HG02571 (cell line): ENCODE results near the gene NR1H2.

Experiments
- ATAC-seq: cut with Tn5 transposase; IDR thresholded peaks from one replicate; pipeline ENCODE4 v1.9.1; 2021; ENCODE audit warnings: mild to moderate bottlenecking, moderate library complexity; ENCODE audit not compliant: unreplicated experiment

The NR1H2 gene

DNA sequence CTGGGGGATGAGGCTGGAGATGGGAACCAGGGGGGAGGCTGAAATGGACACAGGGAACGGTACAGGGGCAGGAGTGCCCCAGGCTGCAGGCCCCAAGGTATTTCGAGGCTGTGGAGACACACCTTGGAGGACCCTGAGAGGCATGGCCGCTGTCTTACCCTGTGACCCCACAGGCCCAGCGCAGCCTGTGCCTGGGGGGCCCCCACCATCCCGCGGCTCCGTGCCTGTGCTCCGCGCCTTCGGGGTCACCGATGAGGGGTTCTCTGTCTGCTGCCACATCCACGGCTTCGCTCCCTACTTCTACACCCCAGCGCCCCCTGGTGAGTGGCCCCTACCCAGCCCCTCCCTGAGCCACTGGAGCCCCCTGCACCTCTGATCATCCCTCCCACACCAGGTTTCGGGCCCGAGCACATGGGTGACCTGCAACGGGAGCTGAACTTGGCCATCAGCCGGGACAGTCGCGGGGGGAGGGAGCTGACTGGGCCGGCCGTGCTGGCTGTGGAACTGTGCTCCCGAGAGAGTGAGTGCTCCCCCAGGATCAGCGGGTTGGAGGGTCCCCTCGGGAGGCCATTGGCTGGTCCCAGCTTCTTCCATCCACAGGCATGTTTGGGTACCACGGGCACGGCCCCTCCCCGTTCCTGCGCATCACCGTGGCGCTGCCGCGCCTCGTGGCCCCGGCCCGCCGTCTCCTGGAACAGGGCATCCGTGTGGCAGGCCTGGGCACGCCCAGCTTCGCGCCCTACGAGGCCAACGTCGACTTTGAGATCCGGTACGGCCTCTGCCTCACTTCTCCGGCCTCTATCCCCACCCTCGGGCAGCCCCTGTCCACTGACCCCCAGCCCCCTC is 25.6 kb downstream of the NR1H2 start:
- ATAC-seq = no peak

GRCh38 chr19:50402544-50403301 is 26.5 kb downstream of the NR1H2 start:
- ATAC-seq = no peak

- no peak for ATAC-seq
Measured at GRCh38 chr19:50406156-50406820, 30.0 kb downstream of the NR1H2 start.

DNA sequence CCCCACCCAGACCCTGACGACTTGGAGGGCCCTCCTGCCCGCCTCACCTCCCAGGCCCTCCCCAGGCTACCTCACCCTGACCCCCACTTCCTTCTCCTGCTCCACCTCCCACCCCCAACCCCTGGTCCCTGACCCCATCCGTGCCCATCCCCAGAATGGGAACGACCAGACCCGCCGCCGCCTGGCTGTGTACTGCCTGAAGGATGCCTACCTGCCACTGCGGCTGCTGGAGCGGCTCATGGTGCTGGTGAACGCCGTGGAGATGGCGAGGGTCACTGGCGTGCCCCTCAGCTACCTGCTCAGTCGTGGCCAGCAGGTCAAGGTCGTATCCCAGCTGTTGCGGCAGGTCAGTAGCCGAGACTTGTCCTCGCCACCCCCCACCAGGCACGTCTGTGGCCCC is 30.6 kb downstream of the NR1H2 start:
- no peak for ATAC-seq

- ATAC-seq = no peak
Measured at GRCh38 chr19:50409347-50409746, 33.1 kb downstream of the NR1H2 start.

DNA sequence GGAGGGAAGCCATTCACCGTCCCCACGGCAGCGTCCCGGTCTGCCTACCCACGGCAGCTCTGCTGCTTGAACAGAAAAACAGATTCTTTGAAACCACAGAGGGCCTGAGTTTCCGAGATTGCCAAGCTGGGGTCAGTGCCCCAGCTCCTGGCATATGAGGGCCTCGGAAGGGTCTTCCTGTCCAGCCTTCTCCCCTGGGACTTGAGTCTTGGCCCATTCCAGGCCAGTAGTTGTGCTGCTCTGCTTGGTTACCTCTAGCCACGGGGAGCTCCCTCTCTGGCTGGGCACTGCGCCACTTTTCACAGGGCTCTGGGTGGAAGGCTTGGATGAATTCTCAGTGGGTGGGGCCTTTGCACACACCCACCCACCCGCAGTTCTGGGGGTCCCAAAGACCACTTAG is 33.9 kb downstream of the NR1H2 start:
- no peak for ATAC-seq

- ATAC-seq = no peak
Measured at GRCh38 chr19:50412419-50412818, 36.2 kb downstream of the NR1H2 start.

DNA sequence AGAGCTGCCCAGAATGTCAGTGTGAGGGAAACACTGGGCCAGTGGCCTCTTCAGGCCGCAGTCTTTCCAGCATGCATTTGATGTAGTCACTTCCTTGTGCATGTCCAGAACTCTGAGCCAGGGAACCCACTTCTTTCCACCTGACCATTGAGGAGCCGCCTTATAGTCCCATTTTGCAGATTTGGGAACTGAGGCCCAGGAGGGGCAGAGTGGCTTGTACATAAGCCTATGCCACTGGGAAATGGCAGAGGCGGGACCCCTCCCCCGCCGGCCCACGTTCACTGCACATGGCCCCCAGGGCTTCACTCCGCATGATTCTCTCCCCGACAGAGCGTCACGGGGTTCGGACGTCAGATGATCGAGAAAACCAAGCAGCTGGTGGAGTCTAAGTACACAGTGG is 36.8 kb downstream of the NR1H2 start:
- ATAC-seq = no peak

GRCh38 chr19:50413531-50413930 is 37.3 kb downstream of the NR1H2 start:
- ATAC-seq = no peak

- peak; percentile 15 for ATAC-seq
Measured at GRCh38 chr19:50414864-50415660, 38.8 kb downstream of the NR1H2 start.

DNA sequence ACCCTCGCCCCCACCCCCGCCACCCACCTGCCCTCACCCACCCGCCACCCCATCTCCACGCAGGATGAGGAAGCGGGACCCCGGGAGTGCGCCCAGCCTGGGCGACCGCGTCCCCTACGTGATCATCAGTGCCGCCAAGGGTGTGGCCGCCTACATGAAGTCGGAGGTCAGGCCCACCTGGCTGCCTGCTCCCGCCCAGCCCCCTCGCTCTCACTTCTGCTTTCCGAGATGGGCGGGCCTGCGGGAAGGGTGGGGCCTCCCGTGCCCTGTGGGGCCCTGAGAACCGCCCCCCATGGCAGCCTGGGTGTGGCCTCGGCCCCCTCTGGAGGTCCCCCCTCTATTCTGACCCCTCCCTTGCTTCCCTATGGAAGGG is 39.4 kb downstream of the NR1H2 start:
- ATAC-seq = peak; percentile 42

GRCh38 chr19:50416034-50416977 is 40.0 kb downstream of the NR1H2 start:
- ATAC-seq = no peak

- no peak for ATAC-seq
Measured at GRCh38 chr19:50417111-50418081, 41.1 kb downstream of the NR1H2 start.

DNA sequence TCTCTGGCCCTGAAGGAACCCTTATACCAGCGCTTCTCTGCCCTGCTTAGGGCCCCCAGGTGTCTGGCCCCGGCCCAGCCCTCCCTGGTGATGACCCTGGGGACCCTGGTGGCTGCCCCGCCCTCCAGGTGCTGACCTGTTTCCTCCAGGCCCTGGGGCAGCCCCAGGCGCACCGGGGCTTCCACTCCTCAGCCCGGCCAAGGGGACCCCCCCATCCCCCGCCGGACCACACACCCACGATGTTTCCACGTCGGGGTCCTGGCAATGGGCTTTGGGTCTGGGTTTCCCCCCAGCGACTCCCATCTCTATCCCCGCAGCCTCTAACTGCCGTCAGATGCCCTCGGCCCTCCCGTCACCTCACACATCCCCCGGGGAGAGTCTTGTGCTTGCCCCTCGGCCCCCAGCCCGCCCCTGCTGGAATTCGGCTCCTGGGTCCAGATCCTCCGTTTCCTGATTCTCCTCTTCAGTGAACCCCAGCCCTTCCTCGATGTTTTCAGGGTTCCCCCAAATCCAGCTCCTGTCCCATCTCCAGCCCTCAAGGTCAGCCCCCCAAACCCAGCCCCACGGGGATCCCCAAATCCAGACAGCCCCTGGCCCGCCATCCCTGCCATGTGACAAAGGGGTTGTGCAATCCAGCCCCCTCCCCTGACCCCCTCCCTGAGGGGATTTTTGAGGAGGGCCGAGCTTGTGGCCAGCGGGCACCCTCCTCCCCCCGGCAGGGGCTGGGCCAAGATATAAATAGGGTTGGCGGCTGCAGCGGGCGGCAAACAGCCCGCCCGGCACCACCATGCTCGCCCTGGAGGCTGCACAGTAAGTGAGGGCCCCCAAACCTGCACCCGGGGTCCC is 42.1 kb downstream of the NR1H2 start, which contains the start of gene SPIB:
Gene SPIB, plus strand, starts transcription at position 763 of the 846 bp plus-strand sequence. Its CDS starts 25 bp downstream, at position 788.
- ATAC-seq = no peak

- ATAC-seq = no peak
Measured at GRCh38 chr19:50419022-50419579, 42.8 kb downstream of the NR1H2 start.

DNA sequence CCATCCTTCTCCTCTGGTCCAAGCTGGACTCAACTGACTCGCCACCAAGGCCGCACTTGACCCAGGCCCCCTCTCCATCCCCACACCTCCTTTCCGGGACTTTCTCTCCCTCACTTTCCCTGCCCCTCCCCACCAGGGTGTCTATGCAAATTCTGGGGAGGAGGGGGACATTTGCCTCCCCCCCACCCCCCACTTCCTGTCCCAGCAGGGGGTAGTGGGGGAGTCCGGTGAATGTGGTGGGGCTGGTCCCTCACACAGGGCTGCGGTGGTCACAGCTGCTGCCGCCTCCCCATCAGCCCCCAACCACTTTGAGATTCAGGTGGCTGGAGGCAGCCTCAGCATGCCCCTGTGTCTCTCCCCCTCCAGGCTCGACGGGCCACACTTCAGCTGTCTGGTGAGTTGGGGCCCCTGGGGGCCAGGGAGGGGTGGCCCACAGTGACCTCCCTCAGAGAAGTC is 43.4 kb downstream of the NR1H2 start:
- ATAC-seq = no peak

DNA sequence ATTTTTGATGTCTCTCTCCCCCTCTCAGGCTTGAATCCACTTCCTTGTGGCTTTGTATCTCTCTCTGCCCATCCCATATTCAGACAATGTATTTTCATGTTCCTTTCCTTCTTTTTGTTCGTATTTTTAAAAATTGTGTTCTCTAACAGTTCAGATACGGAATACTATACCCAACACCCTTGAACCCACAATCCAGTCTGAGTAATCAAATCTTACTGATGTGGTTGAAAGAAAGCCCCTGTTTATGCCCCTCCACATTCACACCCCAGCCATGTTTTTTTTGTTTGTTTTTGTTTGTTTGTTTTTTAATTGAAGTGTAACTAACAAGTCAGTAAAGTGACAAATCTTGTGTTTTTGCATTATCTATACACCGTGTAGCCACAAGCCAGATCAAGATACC is 43.9 kb downstream of the NR1H2 start:
- no peak for ATAC-seq
